Ovary (tissue), 9 donors: Measurements from ENCODE around the gene CDH20. TPM values are rescaled to one million over a fixed set of nuclear protein-coding genes. Genes with fewer than 3 reads are reported as not detected.
A peak's percentile ranks its signal among the peaks of the same experiment; 100 is the strongest.

Experiments used
- DNase-seq, 5 donors: peaks; one replicate each; pipeline ENCODE4 v3.0.0-alpha.2; 2019 to 2020
- H3K27ac ChIP-seq, 2 donors: fragments of 200-600 bp; one replicate each; pipeline versions ENCODE4 v1.5.1 to v1.8.0; 2019 to 2022
- H3K27me3 ChIP-seq: fragments of 200-600 bp; one replicate; pipeline ENCODE4 v1.8.0; 2022
- H3K36me3 ChIP-seq: fragments of 200-600 bp; sonication (generic); one replicate; pipeline ENCODE4 v1.5.1; 2019
- H3K4me1 ChIP-seq: one replicate; pipeline ENCODE4 v1.8.1; 2013; ENCODE audit warnings: mild to moderate bottlenecking, moderate library complexity; ENCODE audit not compliant: insufficient read depth
- H3K4me3 ChIP-seq: fragments of 200-600 bp; sonication (generic); one replicate; pipeline ENCODE4 v1.5.1; 2017
- H3K9me3 ChIP-seq, 2 donors: fragments of 200-600 bp in 1 of 2; sonication (generic) in 1 of 2; one replicate each; pipeline versions ENCODE4 v1.5.1 to v1.8.1; 2013 to 2019; ENCODE audit warnings: mild to moderate bottlenecking in 1 of 2, moderate library complexity in 1 of 2
- CTCF ChIP-seq, 3 donors: fragments of 450-650 bp in 2 of 3; fragments of 200-600 bp in 1 of 3; IDR thresholded peaks; one replicate each; pipeline versions ENCODE4 v1.5.1 to v1.8.0; 2016 to 2022; ENCODE audit warnings: antibody characterized with exemption in 3 of 3, mild to moderate bottlenecking in 1 of 3
- EP300 ChIP-seq: sonication (generic); formaldehyde crosslinking; IDR thresholded peaks from one replicate; pipeline ENCODE4 v1.6.1; 2017; ENCODE audit warnings: antibody characterized with exemption
- POLR2A ChIP-seq: fragments of 450-650 bp; IDR thresholded peaks from one replicate; pipeline ENCODE4 v1.6.1; 2017; ENCODE audit warnings: antibody characterized with exemption, mild to moderate bottlenecking, moderate library complexity
- WGBS, 3 donors: extraction: QIAGEN DNeasy Blood & Tissue Kit in 1 of 3; methylation state at CpG; one replicate each; pipeline versions ENCODE4 v1.1.5 to v1.1.7; 2013 to 2017; 5-methylcytosine and 5-hydroxymethylcytosine counted together
- intact Hi-C, 4 donors: fragments of 100-400 bp; cut with DNase I; formaldehyde crosslinking; loops; one replicate each; pipeline versions ENCODE4 v1.11.0 to v1.15.1; 2022 to 2023
- polyA plus RNA-seq, 2 donors: library from polyadenylated mRNA; stranded (reverse); fragments of 200-250 nt in 1 of 2; fragments of 350-450 nt in 1 of 2; fragmentation: Illumina TruSeq in 1 of 2; extraction: RNeasy Lipid Tissue Mini Kit (QIAGEN cat#74804) in 1 of 2; gene quantifications; one replicate each; pipeline ENCODE4 v1.2.3, GENCODE V29; 2013 to 2014
- total RNA-seq, 7 donors: library from RNA; depleted of rRNA in 2 of 7; stranded (reverse); fragments of >200 nt in 2 of 7; fragmentation: NEBNext Ultra II Directional in 3 of 7; extraction: Animal tissue kit (Norgen Biotek cat#: 25700) in 3 of 7; gene quantifications; one replicate each; pipeline versions ENCODE4 v1.1.0 to v1.2.4, GENCODE V29; 2016 to 2023
- donor health status: DM: no; HTN: no; CAD: no; lungs with moderate emphysema.
- donor health status: DM: no; HTN: no; CAD: no.
- donor health status: Bipolar disorder and iron deficiency.
- donor health status: DM: yes; HTN: yes; CAD: no.
- donor health status: DM: no; HTN: no; CAD: no.
- donor health status: DM: yes; HTN: yes; CAD: no.

CDH20 gene
- total and polyA plus RNA-seq, 9 donors, result under 0.01 to 0.07 (median 0.04) TPM; not detected in 5

- intact Hi-C loops, result no loop called here
- WGBS, 3 donors, result 92 to 100% (median 93%) methylated on average over 2 of the region's 2 CpGs
Measured at GRCh38 chr18:61578846-61579245, 245.6 kb downstream of the CDH20 start.

GRCh38 chr18:61579581-61579980 is 246.4 kb downstream of the CDH20 start:
- H3K27me3 ChIP-seq, result no peaks in the 10 kb centered on the region
- intact Hi-C loops, result no loop called here
- 47 to 51% (median 48%) methylated on average over 2 of the region's 2 CpGs for WGBS, 3 donors

More at GRCh38 chr18:61578846-61579245, 245.6 kb downstream of the CDH20 start:
- Histone ChIP-seq H3K9me3 (no peaks in the 10 kb centered on the region), H3K4me3 (no peak overlapping the region), H3K4me1 (peaks cover 2% of the 10 kb centered on the region), H3K36me3 (no peaks in the 10 kb centered on the region), H3K27me3 (no peaks in the 10 kb centered on the region), H3K27ac (no peak overlapping the region)
- DNase-seq, result no peak
- TF ChIP-seq POLR2A, result no peak
- no peak for TF ChIP-seq CTCF (IDR thresholded peaks at IDR 0.05)
- no peak for TF ChIP-seq EP300

GRCh38 chr18:61580046-61580445 is 246.8 kb downstream of the CDH20 start:
- DNase-seq, result no peak
- H3K36me3 ChIP-seq, result no peaks in the 10 kb centered on the region
- no peak overlapping the region for H3K4me3 ChIP-seq
- intact Hi-C loops, result loop anchor here in 2 of 4 donors (5.0 kb wide), 3 partner anchors 312 to 552 kb away; partner anchors contain the start of gene RNF152 (in 2 of the 2)
- no peaks in the 10 kb centered on the region for H3K27me3 ChIP-seq
- H3K4me1 ChIP-seq, result peaks cover 2% of the 10 kb centered on the region
- H3K27ac ChIP-seq, result no peak overlapping the region
- TF ChIP-seq EP300 (no peak), CTCF (IDR thresholded peaks at IDR 0.05) (no peak), POLR2A (no peak)
- WGBS, 3 donors, result 58 to 66% (median 64%) methylated on average over 2 of the region's 2 CpGs
- H3K9me3 ChIP-seq, result no peaks in the 10 kb centered on the region

More at GRCh38 chr18:61579581-61579980, 246.4 kb downstream of the CDH20 start:
- no peak overlapping the region for H3K27ac ChIP-seq
- DNase-seq, result no peak
- TF ChIP-seq CTCF (IDR thresholded peaks at IDR 0.05), result no peak
- TF ChIP-seq POLR2A, result no peak
- TF ChIP-seq EP300, result no peak
- H3K4me3 ChIP-seq, result no peak overlapping the region
- H3K9me3 ChIP-seq, result no peaks in the 10 kb centered on the region
- H3K36me3 ChIP-seq, result no peaks in the 10 kb centered on the region
- H3K4me1 ChIP-seq, result peaks cover 2% of the 10 kb centered on the region

GRCh38 chr18:61581578-61582201 is 248.5 kb downstream of the CDH20 start:
- Histone ChIP-seq H3K9me3 (no peaks in the 10 kb centered on the region), H3K4me1 (peaks cover 2% of the 10 kb centered on the region), H3K4me3 (peak overlapping the region; percentile 42), H3K27ac (peak overlapping the region; percentile 5 to 57), H3K27me3 (no peaks in the 10 kb centered on the region), H3K36me3 (no peaks in the 10 kb centered on the region)
- TF ChIP-seq CTCF (IDR thresholded peaks at IDR 0.05) (peak; percentile 81 to 99 (median 91)), EP300 (no peak), POLR2A (no peak)
- DNase-seq, result peak; percentile 65 to 88 (median 80)
- 3 to 6% (median 5%) methylated on average over 22 of the region's 22 CpGs for WGBS, 3 donors
- intact Hi-C loops, result loop anchor here in 2 of 4 donors (5.0 kb wide), 3 partner anchors 311 to 551 kb away; partner anchors contain the start of gene RNF152 (in 2 of the 2)
